NCI-H82 treated with DMSO at 0.1 percent for 48 hours (cell line): ENCODE data around the gene PSMB11.

Source experiments
- DNase-seq: peaks from one replicate; lab custom pipeline; 2025; ENCODE audit not compliant: unreplicated experiment; lab: John Stamatoyannopoulos, UW

The PSMB11 gene

GRCh38 chr14:23057757-23058653 is 16.0 kb downstream of the PSMB11 start:
- DNase-seq = no peak

DNA sequence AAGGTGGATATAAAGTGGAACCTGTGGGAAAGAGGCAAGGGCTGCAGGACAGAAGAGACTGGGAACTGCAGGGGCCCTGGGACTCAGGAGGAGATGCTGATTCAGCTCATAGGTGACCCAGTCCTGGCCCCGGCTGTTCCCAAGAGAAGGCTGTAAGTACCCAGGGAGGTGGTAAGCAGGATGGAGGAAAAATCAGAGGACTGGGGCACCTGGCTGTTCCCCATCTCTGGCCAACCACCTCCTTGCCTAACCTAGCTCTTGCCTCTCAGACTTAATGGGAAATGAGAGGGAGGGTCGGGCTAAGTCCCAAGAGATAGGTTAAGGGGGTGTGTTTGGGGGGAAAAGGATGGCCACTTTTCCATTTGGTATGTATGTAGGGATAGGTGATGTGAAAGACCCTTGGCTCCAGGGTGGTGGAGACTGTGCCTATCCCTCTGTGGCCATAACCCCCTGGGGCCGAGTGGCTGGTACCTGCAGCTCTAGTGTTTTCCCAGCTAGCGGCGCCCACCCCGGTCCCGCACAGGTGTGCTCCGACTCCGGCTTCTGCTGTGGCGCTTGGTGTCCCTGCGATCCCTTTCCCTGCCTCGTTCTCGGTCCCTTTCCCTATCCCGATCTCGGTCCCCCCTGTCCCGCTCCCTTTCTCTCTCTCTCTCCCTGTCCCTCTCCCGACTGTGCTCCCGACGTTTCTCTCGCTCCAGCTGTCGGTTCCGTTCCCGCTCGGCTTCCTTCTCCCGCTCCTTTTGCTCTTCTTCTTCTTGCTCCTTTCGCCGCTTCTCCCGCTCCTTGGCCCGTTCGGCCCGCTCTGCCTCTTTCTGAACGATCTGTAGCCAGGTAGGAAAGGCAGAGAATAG is 16.9 kb downstream of the PSMB11 start:
- no peak for DNase-seq

- DNase-seq = no peak
These were observed 18.7 kb downstream of the PSMB11 start for GRCh38 chr14:23060536-23061260.

GRCh38 chr14:23062002-23062401 is 20.0 kb downstream of the PSMB11 start:
- no peak for DNase-seq

DNA sequence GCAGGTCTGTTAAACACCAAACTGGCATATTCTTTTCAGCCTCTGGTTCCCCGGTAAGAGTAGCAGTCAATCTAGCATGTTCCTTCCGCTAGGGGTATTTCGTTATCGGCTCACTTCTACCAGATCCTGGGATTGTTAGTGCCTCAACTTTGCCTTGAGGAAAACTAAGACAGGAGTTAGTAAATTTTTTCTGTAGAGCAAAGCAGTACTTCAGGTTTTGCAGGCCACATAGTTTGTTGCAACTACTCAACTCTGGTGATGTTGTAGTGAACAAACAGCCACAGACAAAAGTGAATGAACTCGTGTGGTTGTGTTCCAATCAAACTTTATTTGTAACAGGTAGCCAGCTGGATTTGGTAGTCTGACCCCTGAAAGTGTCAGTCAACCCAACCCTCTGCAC is 21.6 kb downstream of the PSMB11 start:
- no peak for DNase-seq

DNA sequence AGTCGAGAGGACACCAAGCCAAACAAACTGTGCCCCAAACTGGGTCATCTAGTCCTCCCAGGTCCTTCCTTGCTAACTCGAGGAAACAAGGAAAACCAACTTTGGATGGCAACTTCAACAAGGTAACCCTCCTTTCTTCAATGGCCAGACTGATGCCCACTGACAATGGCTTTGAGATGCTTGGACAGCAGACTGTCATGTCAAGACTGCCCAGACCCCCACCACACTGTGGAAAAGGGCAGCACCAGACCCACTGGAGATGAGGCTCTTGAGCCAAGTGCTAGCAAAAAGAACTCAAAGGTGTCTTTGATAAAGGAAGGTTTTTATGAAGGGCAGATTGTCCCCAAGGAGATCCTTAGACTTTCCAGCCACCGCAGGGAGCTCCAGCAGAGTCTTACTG is 24.4 kb downstream of the PSMB11 start:
- no peak for DNase-seq

DNA sequence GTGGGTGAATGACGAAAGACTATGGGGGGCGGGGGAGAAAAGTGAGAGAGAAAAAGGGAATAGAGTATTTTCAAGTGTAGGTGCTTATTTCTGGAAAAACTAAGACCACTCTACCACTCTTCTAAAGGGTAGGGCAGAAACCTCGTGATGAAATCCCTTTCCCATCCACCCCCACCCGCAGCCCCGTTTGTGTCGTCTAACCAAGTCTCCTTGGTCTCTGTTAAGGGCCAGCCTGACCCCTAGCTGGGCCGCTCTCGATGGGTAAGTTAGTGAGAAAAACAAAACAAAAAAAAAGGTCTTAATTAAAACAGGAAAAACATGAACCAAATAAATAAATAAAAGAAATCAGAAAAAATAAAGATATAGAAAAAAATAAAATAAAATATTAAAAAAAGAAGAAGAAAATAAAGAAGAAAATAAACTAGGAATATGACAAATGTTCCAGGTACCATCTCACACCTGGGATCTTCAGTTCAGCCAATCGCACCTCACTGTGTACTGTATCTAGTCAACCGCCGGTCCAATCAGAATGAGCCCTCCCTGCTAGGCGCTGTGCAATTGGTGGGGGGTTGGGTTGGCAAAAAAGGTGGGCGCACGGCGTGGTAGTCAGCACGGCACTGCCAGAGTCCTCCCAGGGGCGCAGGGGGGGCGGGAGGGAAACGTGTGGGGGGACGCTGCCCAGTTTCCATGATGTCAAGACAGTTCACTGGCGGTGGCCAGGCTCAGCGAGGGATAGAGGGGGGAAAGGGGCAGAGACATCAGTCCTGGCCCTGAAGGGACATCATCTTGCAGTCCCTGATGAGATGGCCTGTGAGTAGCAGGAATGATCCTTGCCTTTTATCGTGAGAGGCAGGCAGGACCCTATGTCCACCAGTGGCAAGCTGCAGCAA is 25.1 kb downstream of the PSMB11 start:
- no peak for DNase-seq

DNA sequence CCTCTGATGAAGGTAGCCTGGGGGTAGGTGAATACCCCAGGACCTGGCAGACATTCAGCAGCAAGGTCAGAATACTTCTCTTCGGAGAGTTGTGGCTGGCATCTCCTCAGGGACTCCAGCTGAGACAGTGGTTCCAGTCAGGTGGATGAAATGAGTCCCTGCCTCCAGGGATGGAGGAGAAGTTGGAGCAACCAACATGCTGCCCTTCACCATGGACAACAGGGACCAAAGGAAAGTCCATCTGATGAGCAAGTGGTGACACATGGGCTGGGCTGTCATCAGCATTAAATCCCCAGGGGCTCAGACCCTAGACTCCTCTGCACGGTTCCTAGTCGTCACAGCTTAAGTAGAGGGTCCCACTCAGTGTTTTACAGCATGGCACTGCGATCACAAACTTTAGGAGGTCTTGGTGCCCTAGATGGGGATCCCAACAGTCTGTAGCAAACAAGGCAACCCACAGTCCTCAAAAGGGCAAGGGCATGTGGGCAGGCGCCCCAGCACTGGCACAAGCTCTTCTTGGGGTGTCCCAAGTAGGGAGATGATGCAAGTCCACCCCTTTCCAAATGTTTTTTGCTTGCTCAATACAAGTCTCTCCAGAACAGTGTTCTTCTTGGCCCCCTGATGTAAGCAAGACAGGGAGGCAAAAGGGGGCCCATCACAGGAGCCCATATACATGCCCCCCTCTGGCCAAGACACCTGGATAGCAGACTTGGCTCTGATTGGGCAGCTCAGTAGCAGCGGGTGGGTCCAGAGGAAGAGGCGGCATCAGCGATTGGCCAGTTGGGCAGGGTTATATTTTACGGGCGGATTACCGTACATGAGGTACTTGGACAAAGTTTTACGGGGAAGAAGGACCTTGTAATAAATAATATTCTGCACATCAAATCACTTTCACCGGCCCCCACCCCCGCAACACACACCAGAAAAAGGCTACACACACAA is 26.1 kb downstream of the PSMB11 start:
- no peak for DNase-seq

DNA sequence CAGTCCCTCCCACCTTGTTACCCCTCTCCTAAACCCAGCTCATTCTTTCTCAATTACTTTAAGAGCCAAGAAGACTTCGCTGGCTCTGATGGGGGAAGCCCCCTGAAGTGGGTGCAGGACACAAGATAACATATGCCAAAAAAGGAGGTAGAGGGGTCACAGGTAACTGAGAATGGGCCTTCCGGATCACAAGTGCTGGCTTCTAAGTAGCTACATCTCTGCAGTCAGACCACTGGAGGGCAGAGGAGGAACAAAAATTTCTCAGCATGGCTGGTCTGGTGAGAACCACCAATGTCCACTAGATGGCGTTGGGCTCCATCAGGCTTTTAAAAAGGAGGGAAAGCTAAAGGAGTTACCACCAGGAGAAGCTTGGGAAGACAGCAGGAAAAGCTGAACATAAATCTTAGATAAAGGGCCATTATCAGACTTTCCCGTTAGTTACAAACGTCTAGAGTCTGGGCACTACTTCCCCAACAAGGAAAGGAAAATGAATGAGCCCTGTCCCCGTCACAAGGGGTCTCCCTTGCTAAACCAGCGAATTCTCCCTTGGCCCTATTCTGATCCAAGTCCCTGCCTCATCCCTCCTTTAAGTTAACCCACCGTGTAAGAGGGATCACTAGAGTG is 26.9 kb downstream of the PSMB11 start:
- no peak for DNase-seq

DNA sequence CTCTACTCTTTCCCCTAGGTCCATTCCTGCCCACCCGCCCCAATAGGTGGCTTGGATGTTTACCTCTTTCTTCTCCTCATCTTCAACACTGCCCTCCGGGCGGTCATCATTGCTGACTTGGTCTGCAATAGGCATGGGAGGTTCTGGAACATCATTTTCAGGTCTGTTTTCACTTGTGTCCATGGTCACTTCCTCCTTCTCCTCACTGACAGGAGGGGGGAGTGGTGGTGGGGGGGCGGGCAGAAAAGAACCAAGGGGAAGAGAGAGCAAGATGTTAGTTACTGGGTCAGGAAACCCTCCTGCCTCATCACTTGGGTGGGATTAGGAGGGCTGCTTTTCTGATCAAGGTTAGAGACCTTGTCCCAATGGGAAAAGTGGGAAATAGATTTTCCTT is 27.4 kb downstream of the PSMB11 start:
- DNase-seq = no peak

DNA sequence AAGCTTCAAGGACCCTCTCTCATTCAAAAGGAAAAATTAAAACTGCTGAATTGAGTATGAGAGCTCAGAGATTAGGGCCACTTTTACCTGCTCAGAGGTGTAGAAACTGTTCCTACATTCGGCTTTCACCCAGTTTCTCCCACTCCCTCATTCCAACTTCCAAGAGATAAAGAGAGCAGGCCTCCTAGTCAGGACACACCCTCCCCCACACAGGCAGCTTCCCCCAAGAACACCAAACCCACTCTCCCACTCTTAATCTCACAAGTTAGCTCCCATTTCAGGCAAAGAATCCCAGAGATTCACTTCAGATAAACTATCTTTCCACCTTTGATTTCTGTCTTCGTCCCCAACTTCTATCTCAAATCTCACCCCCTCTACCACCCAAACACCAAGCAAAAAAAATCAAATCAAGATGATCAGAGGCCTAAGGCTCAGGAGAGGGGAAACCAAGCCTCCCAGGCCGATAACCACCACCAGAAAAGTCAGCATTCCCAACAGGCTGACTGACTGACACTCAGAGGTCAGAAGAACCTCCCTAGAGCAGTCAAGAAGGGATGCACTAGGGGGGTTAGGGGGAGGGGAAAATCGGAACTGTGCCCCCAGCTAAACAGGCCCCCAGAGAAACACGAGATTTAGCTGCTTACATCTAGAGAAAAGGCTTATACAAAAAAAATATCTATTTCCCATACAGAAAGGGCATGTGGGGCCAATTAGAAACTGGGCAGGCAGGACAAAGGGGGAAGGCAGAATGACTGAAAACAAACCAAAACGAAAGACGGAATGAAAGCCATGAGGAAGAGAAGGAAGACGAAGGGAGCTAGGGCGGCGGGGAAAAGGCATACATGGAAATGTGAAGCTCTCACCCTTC is 28.5 kb downstream of the PSMB11 start:
- DNase-seq = no peak

- DNase-seq = no peak
These were observed 29.4 kb downstream of the PSMB11 start for GRCh38 chr14:23071244-23071920.

- no peak for DNase-seq
These were observed 30.0 kb downstream of the PSMB11 start for GRCh38 chr14:23071921-23072539.

GRCh38 chr14:23074906-23075305 is 32.9 kb downstream of the PSMB11 start:
- DNase-seq = no peak

- DNase-seq = no peak
These were observed 34.9 kb downstream of the PSMB11 start for GRCh38 chr14:23076785-23077408.

DNA sequence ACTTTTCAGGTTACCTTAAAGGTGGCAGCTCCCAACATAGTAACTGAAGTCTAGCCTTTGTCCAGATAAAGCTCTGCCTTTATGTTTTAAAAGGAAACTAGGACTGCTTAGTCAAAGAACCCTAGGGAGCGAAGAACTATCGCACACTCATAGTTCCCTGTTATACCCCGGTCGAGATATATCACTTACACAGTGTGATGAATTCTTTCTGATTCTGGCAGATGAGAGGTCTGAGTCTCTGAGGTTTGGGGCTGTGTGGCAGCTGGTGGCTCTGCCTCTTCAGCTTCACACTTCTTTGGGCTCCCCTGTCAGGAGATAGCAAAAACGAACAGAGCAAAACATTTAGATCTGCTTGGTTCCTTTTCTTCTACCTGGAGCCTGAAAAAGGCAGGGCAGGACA is 36.0 kb downstream of the PSMB11 start:
- DNase-seq = no peak
